Stimulated activated CD8-positive, alpha-beta memory T cell treated with anti-CD3 and anti-CD28 coated beads, Interleukin-15, amount 100 ng/mL, for 24 hours (primary cell): ENCODE data around the gene NECAB3.
A peak's percentile ranks its signal among the peaks of the same experiment; 100 is the strongest.

Experiments used
- DNase-seq: peaks from one replicate; pipeline ENCODE4 v3.0.0-alpha.2; 2020; ENCODE audit warnings: low read depth

The NECAB3 gene

DNA sequence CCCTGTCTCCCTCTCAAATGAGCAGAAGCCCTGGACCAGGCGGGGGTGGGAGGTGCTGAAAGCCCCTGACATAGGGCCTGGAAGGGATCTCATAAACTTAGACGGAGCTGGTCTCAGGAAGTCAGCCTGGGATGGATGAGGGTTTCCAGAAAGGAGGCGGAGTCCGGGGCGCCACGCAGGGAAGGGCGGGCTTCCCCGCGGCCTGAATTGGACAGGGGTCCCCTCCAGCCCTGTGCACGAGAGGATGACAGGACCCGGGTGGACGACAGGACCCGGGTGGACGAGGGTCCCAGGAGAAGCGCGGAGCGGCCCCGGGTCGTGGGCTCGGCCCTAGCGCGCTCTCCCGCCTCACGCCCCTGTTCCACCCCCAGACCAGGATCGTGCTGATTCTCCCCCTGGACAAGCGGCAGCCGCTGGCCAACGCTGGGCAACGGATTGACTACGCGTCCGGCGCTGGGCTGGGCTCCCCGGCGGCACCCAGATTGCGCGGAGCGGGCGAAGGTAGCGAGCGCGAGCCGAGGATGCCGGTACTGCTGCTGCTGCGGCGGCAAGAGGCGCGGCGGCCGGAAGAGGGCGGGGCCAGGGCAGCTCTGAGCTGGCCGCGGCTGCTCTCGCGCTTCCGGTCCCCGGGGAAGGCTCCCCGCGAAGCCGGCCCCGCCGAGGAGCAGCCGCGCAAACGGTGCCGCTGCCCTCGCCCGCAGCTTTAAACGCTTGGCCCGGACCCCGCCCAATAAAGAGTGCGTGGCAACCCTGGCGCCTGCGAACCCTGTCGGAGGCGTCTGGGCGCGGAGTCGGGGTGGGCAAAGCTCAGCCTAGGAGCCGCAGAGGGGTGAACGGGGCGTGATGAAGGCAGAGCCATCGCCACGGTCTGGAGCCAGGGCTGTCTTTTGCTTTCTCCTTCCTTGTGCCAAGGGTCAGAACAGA, 10.8 kb downstream of the NECAB3 start:
- DNase-seq: peak; percentile 65

DNA sequence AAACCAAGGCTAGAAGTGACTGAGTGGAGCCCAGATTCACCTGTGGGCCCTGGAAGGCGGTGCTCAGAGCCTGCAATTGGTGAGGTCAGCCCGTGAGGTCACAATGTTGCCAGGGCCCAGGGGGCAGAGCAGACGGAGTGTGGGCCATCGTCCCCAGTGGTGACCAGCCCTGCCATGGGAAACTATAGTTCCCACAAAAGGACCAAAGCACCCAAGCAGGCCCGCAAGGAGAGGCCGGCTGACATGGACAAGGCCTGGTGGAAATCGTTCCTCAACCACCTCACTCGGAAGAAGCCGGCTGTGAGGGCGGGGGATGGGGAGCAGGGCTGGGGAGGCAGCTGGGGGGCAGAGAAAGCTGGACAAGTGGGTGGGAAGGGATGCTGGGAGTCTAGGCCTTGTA, 12.1 kb downstream of the NECAB3 start, which contains the start of gene C20orf144:
Gene C20orf144, plus strand, starts transcription at position 156 of the 400 bp plus-strand sequence. Its CDS starts 19 bp downstream, at position 175.
- DNase-seq: no peak

DNA sequence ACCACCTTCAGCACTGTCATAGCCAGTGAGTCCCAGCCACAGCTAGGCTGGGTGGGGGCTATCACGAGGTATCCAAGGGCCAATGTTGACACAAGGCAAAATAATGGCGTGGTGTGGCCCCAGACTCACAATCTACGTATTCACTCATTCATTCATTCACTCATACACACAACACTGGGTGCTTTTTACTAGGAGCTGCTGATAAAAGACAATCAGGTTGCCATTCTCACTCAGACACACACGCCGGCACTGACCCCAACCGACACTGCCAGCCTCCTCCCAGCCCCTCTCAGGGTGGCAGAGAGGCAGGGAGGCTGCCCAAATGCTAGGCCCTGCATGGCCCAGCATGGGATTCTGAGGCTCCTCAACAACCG, 13.6 kb downstream of the NECAB3 start:
- no peak for DNase-seq

DNA sequence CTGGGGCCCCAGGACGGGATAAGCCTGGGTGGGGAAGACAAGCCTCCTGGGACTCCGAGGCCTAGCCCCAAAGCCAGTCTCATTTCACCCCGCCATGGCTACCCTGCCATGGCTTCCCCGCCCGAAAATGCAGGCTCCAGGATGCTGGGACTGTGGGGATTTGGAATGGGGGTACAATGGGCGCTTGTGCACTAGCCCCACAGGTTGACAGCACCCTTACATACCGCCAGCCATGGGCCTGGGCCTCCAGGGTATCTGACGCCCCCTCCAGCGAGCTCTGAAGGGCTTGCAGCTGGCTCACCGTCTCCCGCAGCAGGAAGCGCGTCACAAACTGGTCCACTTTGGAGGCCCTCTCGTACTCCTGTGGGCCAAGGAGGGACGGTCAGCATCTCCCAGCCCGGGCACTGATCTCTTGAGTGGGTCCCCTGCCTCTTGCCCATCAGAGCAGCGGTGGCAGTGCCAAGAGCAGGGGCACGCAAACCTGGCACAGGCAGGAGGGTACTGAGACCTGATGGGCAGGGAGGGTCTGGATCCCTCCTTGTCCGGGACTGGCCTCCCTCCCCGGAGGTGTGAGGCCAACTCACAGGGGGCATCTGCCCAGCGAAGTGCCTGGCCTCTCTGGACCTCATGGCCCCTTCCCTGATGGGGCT, 14.1 kb downstream of the NECAB3 start:
- DNase-seq: no peak

DNA sequence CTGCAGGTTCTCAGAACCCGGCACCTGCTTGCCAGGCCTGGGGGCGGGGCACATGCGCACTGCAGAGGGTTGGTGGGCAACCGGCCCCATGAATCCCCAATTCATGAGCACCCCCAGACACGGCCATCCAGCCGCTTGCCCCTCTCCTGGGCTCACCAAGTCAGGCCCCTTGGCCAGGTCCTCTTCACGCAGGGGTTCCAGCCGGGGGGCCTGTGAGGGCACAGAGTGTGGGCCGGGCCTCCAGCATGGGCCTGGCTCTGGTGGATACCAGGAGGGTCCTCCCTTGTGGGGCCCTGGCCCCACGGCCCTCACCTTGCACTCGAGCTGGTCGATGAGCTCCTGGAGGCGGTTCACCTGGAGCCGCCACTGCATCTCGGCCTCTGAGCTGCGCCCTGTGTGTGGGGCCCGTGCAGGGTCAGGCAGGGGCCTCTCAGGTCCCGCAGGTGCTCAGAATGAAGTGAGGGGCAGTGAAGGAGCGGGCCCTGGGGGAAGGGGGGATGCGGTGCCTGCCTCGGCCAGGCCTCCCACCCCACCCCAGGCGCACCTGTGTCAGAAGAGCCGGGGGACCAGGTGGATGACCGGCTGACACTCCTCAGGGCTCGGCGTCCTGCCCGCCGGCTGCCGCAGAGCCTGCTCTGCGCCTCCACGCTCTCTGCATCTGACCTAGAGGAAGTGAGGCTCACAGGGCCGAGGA, 14.7 kb downstream of the NECAB3 start:
- DNase-seq: no peak

DNA sequence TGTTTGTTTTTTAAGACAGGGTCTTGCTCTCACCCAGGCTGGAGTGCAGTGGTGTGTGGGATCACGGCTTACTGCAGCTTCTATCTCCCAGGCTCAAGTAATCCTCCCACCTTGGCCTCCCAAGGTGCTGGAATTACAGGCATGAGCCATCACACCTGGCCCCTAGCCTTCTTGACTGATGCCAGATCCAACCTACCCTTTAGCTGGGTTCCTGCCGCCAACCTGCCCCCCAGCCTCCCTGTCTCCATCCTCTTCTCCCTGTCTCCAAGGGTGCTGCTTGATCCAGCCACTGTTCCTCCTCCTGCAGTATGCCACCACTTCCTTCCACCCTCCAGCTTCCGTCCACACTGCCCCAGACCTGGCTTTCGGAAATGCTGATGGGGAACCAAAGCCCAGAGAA, 15.3 kb downstream of the NECAB3 start:
- no peak for DNase-seq

DNA sequence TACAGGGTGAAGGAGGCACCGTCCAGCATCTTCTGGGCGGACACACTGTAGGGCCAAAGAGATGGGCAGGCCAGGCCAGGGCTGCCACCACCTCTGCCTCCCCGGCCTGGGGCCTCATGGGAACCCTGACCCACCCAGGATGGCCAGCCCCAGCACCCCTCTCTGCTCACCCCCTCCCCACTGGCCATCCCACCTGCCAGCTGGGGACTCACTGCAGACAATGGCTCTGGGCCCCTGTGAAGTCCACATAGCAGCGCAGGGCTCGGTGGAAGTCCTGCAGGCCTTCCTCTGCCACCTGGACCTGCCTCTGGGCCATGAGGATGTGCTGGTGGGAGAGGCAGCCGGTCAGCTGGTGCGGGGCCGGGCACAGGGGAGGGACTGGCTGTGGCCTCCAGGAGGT, 15.7 kb downstream of the NECAB3 start:
- no peak for DNase-seq

DNA sequence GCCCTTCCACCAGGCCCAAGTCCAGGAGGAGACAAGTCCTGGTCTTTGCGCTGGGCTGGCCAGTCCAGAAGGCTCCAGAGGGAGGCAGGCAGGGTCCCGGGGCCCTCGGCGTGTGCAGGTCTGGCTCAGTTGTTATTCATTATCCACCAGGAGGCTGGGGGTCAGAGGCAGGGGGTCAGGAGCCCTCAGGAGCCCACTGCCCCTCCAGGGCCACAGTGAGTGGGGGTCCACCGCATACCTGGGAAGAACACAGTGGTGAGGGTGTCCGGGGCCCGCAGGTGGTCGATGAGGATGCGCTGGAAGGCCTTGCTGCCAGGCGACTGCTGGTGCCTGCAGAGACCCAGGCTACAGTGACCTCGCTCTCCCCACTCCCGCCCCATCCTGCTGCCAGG, 16.5 kb downstream of the NECAB3 start:
- no peak for DNase-seq

DNA sequence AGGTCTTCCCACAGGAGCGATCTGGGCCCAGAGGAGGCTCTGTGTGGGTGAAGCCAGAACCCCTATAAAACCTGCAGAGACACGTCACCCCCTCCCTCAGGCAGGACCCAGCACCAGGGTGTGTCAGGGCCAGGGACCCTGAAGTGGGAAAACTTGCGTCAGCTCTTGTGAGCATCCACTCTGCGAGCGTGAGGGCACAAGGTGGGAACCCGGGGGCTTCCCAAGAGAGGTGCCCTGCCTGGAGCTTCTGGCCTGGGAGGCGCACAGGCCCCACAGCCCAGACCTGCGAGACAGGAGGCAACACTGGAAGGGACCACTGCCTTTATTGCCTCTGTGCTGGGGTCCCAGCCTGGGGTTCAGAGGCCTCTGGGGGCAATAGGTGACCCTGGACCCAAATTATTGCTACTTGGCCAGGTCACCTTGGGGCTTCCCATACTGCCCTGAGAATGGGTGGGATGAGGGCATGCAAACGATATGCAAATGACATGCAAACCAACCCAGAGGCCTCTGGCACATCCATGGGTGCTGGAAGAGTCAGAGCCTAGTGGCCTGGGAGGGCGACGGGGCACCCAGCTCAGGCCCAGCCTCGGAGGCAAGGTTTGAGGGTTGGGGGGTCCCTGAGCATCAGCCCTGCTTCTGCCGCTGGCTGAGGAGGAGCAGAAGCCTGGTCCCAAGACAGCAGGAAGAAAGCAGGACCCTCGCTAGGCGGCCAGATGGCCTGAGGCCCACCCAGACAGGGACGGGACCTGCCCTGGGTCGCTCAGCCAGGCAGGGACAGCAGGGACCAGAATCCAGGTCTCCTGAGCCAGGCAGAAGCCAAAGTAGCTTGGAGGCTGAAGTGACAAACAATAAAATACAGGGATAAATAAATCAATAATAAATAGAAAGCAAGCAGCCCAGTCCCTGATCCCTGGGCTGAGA, 17.2 kb downstream of the NECAB3 start:
- DNase-seq: no peak

DNA sequence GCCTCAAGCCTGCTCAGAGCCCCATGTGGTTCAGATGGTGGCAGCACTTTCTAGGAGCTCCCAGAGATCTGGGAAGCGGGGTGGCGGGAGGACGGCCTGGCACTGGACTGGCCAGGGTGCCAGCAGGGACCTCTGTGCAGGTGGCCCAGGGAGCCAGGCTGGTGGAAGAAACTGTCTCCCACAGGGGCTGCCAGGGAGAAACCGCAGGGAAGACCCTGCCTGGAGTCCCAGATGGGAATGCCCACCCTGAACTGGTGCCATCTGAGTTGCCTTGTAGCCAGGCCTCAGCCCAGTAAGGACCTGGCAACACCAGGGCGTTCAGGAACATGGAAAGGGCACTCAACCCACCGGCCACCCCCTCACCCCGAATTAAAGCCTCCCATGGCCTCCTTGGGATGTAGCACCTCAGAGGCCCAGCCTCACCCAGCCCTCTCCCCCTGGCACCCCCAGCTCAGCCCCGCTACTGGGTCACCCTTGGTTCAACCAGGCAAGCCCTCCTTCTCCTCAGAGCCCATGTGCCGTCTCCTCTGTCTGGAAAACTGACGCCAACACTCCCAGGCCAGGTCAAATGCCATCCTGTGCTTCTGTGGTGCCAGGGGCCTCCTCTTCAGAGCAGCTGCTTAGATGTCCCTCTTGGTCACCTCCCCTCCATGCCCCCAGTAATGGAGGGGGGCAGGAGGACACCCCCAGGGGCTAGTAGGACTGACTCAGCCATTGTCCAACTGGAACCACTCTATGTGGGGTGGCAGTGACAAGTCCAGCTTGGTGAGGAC, 18.0 kb downstream of the NECAB3 start:
- DNase-seq: no peak

DNA sequence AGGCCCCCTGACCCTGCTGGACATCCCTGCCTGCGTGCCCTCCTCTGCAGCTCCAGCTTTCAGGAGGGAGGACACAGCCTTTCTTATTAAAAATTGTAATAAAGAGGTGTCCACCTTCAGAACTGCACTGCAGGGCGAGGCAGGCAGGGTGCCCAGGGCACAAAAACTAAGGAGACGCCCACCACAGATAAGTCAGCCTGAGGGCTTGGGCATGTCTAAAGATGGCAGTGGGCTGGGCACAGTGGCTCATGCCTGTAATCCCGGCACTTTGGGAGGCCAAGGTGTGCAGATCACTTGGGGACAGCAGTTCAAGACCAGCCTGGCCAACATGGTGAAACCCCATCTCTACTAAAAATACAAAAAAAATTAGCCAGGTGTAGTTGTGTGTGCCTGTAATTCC, 19.1 kb downstream of the NECAB3 start:
- DNase-seq: no peak

DNA sequence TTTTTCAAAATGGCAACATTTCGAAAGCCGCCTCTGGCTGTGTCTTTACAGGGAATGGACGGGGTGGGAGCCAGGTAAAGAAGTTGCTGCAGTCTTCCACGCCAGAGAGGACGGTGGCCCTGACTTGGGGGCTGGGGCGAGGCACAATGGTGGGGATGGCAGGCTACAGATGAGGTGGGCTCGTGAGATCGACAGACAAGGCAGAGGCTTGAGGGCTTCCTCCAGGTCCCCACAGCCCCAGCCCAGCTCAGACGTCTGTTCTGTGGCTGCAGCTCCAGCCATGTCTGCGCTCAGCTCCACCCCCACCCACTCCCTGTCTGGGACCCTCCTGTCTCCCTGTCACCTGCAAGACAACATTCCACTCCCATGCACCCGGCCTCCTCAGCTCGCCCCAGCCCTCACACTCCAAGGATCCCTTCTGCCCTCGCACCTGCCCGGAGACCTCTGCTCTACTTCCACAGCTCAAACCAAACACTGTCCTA, 19.5 kb downstream of the NECAB3 start:
- no peak for DNase-seq

DNA sequence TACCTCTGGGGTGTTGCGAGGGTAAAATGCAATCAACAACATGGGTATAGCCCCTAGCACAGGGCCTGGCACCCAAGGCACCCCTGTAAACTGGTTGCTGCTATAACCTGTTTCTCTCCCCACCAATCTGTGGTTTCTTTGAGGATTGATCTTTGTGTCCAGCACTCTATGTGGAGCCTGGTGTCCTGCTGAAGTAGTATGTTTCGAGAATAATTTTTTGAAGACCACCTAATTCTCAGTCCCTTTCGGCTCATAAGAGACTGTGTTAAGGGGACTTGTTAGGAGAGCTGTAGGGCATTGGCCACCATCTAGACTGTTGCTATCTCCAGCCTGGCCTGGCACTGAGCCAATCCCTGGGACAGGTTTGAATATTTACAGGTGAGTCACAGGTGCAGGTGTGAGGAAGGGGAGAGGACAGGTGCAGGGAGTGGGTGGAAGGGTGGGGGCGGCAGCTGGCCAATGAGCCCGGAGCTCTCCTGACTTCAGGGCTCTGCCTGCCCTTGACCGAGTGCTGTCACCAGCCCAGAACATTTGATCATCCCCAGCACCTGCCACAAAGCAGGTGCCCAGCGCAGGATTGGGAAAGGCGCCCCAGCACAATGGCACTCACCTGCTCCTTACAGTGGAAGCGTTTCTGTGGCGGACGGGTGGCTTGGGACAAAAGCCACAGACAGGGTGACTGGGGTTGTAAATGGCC, 20.2 kb downstream of the NECAB3 start:
- no peak for DNase-seq

DNA sequence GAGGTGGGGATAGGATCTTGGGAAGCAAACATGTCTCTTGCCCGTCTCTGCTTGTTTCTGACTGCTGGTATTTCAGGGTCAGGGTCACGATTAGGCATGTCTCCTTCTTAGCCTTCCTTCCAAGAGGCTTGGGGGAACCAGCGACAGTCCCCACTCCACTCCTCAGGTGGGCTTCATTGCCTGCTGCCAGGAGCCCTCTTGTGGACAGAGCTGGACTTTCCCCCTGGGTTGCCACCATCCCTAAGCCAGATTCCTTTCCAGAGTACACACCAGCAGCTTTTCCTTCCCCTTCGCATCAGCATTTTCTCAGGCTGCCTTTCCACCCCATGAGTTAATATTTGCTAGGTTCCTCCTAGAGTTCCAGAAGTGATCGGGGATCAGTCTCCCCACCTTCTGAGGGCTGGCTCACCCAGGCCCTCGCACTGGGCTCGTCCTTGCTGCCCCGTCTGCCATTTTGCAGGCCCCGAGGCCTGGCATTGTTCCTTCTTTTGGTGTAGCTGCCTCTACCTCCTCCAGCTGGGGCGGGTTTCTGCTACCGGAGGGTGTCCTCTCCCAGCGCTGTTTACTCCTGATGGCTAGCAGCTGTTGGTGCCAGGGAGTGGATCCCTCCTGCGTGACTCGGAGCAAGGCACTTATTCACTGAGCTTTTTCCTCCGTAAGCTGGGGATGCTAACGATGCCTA, 20.9 kb downstream of the NECAB3 start:
- DNase-seq: no peak

DNA sequence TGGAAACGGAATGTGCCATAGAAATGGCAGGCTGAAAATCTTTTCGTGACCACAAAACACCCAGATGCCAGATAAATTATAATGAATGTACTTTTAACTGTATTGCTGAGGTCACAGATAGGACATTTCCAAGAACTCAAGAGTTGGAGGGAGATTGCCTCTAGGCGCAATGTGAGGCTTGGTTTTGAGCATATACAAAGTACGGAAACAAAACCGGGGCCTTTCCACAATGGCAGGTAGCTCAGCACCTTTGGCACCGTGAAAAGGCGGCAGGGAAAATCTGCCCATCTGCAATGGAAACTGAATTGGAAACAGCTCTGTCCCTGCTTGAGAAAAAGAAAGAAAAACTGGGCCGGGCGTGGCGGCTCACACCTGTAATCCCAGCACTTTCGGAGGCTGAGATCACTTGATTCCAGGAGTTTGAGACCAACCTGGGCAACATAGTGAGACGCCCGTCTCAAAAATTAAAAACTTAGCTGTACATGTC, 22.6 kb downstream of the NECAB3 start:
- DNase-seq: no peak

DNA sequence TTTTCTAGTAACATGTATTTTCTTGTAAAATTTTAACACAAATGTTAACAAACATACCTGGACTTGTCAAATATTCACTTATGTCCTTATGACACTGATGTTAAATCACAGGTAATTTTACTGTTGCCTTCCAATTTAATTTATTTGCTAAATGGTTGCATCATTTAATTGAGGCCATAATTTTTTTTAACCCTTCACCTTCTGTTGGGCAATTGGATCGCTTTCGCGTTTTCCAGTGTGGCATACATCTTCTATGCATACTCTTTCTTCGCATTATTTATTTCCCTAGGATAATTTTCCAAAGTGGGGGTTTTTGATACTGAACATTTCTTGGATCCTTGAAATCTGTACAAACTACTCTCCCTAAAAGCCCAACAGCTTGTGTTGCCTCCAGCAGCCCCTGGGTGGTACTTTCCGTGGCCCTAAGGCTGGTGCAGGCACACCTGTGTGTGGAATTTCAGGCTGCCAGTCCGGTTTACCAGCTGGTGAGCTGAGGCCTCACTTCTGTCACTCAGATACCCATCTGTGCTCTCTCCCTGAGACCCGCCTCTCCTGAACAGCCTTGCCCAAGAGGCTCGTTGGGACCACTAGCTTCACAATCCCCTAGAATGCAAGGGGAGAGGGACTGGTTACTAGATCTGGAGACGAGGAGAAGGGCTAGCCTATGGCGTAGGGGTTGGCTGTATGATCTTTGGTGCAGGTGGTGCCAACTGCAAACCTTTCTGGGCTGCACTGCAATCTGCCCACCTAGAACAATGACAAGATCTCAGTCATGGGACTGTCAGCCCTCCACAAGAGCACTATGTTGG, 23.3 kb downstream of the NECAB3 start:
- DNase-seq: no peak

DNA sequence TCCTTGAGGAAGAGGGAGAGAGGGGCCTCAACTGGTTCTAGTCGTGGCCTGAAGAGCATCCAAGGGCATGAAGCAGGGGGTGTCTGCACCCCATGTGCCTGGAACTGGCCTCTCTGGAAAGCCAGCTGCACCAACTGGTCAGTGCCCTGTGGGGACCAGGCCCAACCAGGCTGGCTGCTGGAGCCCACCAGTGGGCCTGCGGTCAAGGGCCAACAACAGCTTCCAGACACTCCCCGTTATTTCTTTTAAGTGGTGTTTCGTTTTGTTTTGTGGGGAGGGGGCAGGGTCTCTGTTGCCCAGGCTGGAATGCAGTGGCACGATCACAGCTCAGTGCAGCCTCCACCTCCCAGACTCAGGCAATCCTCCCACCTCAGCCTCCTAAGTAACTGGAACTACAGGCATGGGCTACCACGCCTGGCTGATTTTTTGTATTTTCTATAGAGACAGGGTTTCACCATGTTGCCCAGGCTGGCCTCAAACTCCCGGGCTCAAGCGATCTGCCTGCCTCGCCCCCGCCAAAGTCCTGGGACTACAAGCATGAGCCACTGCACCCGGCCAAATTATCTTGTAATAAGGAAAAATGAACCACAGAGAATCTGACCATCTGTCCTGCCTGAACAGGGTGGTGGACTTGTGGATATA, 24.0 kb downstream of the NECAB3 start:
- no peak for DNase-seq

DNA sequence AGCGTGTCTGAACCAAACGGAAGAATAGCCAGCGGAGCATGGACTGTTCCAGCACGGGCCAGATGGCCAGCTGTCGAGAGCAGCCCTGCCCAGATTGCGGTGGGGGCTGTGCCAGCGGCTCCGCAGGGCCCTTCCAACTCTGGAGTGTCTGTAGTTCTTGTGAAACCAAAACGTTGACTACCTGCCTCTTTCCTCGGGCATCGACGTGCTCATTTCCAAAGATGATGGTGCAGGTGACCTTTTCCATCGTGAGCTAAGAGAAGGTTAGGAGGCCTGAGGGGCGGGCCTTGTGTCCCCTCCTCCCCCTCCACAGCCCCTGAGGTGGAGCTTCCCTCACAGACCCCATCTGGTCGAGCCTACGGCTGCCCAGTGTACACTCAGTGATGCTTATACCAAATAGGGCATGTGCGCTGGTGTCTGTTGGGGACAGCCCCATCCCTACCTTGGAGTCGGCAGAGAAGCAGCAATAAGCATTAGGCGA, 25.0 kb downstream of the NECAB3 start:
- DNase-seq: no peak
